SKM-1 treated with dmso at 0.1 percent for 144 hours (cell line): ENCODE measurements around the gene ENTPD2.

Source experiments
- DNase-seq: peaks from one replicate; lab custom pipeline; 2025; ENCODE audit not compliant: unreplicated experiment; lab: John Stamatoyannopoulos, UW

ENTPD2 gene

GRCh38 chr9:137053944-137054931 lies at the start of gene ENTPD2:
TSS of gene ENTPD2 (minus strand) at chr9:137054061. CDS start at chr9:137053997, 64 bp downstream.
- no peak for DNase-seq

GRCh38 chr9:137103206-137103999 lies 49.5 kb upstream of the ENTPD2 start:
- no peak for DNase-seq

GRCh38 chr9:137099231-137099630 lies 45.4 kb upstream of the ENTPD2 start:
- no peak for DNase-seq

- DNase-seq: no peak
Observed at GRCh38 chr9:137097761-137098462, 44.1 kb upstream of the ENTPD2 start.

GRCh38 chr9:137096785-137097546 lies 43.1 kb upstream of the ENTPD2 start:
- DNase-seq: no peak

- no peak for DNase-seq
Observed at GRCh38 chr9:137095664-137096517, 42.0 kb upstream of the ENTPD2 start.

GRCh38 chr9:137089232-137089947 lies 35.5 kb upstream of the ENTPD2 start:
- no peak for DNase-seq

- DNase-seq: no peak
Observed at GRCh38 chr9:137088121-137088520, 34.3 kb upstream of the ENTPD2 start.

GRCh38 chr9:137087409-137087925 lies 33.6 kb upstream of the ENTPD2 start:
- DNase-seq: no peak

- DNase-seq: peak; percentile 97
Observed at GRCh38 chr9:137086531-137087408, 32.9 kb upstream of the ENTPD2 start, which contains the start of gene MAN1B1. TSS of gene MAN1B1 (plus strand) at chr9:137086985. CDS start at chr9:137087000, 15 bp downstream.

GRCh38 chr9:137085920-137086530 lies 32.2 kb upstream of the ENTPD2 start:
- no peak for DNase-seq

GRCh38 chr9:137084526-137084925 lies 30.7 kb upstream of the ENTPD2 start:
- DNase-seq: no peak

GRCh38 chr9:137083394-137084004 lies 29.6 kb upstream of the ENTPD2 start:
- no peak for DNase-seq

- no peak for DNase-seq
Observed at GRCh38 chr9:137082925-137083290, 29.0 kb upstream of the ENTPD2 start.

GRCh38 chr9:137082222-137082924 lies 28.5 kb upstream of the ENTPD2 start:
- no peak for DNase-seq
